TTC549 (cell line): Measurements from ENCODE around the gene UQCR11.

Source experiments
- FAIRE-seq: peaks from 2 replicates; lab custom pipeline; 2012; peaks lifted over from hg19 to GRCh38; lab: Jason Lieb, UNC

UQCR11 gene

DNA sequence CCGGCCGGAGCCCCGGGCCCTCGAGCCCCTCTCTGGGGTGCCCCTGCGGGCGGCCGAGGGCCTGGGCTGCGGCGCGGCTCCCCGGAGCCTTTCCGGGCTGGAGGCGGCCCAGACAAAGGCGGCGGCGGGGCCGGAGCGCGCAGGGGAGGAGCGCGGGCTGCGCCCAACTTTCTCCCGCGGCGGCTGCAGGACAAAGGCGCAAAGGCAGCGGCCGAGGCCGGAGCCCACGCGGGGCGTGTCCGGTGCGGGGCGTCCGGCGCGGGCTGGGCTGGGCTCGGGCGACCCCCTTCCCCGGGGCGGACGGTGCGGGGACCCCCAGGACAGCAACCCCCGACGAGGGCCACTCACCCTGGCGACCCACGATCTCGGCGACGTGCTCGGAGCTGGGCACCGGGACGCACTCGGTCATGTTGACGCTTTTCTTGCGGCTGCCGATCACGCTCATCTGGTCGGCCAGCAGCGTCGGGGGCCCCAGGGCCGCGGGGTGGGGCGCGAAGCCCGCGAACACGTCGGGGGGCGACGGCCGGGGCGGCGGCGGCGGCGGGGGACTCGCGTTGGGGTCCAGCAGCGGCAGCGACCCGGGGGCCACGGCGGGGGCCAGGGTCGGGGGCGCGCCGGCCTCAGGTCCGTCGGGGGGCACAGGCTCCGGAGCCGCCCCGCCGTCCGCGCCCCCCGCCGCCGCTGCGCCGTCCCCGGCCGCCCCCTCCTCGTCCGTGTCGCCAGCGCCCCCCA lies 38.0 kb downstream of the UQCR11 start:
- FAIRE-seq: no peak

DNA sequence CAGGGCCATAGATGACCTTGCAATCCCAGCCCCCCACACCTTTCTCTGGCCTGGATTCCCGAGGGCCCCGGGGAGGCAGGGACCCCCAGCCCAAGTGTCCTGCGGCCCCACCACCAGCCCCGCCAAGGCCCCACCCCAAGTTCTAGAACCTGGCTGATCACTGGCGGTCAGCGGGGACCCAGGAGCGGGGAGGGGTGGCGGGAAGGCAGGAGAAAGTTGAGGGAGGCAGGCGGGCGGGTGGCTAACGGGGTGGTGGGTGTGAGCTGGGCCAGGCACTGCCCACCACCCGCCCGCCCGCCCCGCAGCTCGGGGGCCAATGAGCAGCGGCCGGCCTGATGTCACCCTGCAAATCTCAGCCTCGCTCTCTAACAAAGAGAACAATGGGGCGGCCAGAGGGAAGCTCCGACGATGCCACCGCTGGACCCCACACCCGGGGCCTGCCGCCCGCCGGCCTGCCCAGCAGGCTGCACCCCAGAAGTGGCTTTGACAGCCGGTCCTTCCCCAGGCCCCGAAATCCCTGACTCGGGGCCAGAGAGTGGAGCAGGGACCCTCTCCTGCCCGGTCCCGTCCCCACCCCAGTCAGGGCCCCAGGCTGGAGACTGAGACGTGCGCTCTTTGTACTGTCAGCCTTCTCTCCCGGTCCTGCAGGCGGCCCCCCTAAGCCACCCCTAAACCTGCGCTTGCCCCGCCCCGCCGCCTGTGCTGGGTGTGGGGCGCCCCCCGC lies 38.7 kb downstream of the UQCR11 start:
- no peak for FAIRE-seq

DNA sequence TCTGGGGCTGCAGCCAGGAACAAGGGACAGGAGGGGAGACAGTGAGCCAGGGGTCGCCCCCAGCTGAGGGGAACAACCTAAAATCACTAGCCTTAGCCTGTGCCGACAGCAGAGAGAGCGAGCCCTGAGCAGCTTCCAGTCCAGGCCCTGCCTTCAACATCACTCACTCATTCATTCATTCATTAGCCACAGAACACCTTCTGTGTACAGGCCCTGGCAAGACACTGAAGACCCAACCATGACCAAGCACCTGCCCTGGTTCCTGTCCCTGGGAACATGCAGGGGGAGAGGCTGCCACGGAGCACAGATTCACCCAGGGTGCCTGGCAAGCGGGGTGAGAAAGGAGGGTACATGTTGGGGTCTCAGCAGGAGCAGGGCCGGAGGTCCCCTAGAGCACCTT lies 42.0 kb downstream of the UQCR11 start:
- no peak for FAIRE-seq

DNA sequence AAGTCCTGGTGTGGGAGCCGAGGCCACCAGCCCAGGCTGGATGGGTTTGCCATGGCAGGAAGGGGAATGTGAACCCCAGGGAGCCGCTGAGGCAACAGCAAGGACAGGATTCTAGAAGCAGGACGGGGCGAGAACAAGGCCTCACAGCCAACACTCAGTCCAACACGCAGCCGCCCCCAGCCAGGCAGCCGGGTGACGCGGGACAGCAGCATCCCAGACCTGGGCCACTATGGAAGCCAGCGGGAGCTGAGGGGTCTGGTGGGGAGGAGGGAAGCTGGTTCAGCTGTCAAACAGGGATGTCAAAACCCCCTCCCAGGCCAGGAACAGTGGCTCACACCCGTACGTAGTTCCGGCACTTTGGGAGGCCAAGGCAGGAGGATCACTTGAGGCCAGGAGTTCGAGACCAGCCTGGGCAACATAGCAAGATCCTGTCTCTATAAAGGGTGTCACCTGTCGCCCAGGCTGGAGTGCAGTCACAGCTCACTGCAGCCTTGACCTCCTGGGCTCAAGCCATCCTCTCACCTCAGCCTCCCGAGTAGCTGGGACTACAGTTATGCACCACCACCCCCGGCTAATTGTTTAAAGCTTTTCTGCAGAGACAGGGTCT lies 43.9 kb downstream of the UQCR11 start:
- no peak for FAIRE-seq

DNA sequence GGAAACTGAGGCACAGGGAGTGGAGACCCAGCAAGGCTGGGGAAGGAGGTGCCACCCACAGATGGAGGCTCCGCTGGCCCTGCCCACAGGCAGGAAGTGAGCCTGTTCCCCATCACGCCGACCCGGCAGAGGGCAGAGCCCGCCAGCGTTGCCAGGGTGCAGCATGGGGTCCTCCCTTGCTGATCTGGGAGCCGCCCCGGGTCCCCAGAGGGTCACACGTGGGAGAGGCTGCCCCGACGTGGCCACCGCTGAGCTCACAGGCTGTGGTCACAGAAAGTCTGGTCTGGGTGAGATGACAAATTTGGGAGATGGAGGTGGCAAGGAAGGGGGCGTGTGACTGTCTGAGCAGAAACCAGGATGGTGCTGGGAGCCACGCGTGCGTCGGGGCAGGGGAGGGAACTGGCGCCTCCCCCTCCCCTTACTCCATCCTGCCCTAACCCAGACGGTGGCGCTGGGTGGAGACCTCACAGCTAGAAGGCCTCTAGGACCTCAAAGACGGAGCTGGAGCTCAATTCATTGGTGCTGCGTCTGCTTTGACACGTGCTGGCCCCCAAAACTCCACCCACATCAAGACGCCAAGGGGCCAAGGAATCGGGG lies 44.9 kb downstream of the UQCR11 start:
- FAIRE-seq: no peak

DNA sequence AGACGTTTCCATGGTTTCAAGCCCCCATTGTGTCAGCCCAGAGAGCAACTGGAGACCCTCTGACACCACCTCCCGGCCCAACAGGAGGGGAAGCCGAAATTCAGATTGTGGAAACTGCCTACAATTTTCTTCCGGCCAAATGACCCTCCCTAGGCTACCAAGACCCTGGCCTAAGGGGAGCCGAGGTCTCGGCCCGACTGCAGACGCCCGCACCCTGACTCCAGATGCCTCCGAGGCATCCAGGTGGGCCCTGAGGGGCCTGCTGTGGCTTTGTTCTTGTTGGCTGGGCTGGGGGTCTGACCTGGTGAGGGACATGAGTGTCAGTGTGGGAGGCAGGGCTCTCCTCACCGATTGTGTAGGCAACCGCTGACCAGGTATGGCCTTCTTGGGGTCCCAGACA lies 46.7 kb downstream of the UQCR11 start:
- FAIRE-seq: no peak

DNA sequence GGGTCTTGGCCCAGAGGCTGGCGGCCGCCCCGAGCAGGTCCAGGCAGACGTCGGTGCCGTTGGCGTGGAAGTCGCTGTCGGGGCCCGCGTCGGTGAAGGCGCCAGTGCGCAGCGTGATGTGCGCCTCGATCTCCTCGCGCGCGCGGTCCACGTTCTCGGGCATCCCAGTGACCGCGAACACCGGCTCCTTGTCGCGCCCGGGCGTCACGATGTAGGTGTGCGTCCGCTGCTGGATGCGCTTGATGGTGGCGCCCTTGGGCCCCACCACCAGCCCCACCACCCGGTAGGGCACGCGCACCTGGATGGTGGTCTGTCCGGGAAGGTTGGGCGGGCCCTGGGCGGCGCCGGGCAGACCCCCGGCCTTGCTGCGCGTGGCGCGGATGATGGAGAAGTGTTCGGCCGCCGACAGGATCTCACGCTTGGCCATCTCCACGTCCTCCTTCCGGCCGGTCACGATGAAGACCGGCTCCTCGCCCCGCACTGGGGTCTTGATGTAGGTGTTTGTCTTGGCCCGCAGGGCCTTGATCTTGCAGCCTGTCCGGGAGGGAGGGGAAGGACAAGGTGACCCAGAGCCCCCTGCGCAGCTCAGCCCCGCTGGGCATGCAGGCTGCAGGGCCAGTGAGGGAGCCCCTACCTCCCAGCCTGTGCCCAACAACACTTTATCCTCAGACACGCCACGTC lies 48.7 kb downstream of the UQCR11 start:
- FAIRE-seq: no peak

DNA sequence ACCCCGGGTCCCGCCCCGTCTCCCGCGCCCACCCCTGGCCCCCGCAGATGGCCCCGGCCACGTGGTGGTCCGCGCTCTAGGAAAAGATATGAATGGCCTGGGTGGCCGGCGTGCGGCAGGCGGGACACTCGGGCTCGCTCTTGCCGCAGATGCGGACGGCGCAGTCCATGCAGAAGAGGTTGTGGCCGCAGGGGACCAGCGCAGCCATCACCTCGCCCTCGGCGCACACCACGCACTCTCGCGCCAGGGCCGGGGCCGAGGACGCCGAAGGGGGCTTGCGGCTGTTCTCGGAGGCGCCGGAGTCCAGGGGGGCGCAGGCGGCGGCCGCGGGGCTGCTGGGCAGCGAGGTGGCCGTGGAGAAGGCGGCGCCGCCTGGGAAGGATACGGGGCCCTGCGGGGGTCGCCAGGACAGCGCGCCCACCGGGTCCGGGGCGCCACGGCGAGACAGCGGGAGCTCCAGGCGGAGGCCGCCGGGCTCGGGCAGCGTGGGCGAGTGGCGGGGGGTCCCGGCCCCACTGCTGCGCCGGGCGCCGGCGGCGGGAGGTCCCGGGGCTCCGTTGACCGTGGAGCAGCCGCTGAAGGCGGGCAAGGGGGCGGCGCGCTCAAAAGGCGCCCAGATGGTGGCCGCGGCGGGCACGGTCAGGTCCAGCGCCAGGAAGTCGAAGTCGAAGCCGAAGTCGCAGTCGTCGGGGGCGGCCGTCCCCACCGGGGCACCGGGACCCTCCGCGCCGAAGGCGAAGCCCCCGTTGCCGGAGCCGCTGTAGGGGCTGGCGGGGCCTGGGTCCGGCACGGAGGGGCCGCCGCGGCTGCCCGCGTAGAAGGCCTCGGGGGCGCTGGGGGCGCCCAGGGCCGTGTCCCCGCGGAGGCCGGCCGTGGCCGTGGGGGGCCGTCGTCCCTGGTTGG lies 49.5 kb downstream of the UQCR11 start:
- FAIRE-seq: no peak

DNA sequence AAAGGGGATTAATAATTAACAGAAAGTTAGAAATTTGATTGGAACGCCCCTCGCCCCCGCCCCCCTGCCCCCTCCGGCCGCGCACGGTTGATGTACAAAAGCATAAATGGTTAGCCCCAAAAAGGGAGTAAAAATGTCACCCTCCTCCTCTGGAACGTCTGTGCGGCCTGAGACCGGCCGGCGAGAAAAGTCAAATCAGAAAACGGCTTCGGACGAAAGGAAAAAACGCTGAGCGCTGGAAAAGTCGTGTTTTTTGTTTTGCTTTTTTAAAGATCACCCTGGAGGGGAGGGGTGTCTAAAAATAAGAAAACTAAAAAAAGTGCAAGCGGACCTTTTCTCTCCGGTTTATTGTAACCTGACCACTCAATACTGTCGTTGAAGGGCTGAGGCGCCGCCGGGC lies 50.3 kb downstream of the UQCR11 start:
- FAIRE-seq: no peak

DNA sequence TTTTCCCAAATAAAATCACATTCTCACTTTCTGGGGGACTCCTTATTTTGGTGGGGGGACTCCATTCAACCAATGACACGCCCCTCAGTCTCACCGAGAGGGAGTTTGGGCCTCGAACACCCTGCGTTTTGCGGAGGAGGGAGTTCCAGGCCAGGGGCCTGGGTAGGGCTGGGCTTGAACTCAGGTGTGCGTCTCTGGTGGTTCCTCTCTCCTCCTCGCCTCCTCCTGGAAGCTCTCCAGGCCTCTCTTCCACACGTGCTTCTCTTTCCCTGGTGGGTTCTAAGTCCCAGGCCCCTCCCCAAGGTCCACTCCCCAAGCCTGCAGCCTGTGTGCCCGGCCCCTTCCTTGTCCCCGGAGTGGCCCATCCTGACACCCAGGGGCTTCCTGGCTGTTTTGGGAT lies 51.8 kb downstream of the UQCR11 start:
- FAIRE-seq: no peak

DNA sequence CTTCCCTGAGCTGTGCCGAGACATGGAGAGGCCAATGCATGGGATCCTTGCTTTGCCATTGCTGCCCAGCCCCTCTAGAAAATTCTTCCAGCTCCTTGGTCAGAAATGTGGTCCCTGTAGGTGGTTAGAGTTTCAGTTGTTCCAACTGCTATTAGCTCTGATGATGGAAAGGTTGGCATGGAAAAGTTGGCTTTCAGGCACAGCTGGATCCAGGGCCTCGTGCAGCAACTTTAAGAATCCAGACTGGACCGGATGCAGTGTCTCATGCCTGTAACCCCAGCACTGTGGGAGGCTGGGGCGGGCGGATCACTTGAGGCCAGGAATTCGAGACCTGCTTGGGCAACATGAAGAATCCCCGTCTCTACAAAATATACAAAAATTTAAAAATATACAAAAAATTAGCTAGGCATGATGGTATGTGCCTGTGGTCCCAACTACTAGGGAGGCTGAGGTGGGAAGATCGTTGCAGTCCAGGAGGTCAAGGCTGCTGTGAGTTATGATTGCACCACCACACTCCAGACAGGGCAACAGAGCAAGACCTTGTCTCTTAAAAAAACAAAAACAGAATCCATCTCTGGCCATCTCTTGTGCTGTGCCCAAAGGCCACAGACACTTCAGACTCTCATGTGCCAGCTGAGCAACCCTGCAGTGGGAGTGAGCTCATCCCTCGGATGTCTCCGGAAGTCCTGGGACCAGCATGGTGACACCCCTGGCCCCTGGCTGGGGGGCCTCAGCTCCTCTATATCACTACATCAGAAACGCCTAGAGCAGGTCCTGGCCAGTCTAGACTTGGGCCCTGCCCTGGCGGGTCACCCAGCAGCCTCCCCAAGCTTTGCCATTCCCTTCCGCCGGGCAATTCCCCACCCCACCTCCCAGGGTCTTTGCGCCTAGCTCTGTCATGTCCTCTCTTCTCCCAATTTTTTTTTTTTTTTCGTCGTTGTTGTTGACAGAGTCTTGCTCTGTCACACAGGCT lies 53.9 kb downstream of the UQCR11 start:
- no peak for FAIRE-seq

DNA sequence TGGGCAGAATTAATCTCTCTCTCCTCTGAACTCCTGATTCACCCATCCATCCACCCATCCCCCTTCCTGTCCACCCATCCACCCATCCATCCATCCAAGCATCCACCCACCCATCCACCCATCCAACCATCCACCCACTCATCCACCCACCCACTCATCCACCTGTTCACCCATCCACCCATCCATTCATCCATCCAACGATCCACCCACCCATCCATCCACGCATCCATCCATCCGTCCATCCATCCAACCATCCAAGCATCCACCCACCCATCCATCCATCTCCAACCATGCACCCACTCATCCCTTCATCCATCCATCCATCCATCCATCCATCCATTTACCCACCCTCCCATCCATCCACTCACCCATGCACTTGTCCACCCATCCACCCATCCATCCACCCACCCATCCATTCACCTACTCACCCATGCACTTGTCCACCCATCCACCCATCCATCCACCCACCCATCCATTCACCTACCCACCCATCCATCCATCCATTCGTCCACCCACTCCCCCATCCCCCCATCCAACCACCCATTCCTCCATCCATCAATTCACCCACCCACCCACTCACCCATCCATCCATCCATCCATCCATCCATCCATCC lies 55.8 kb downstream of the UQCR11 start:
- no peak for FAIRE-seq
